Liver (tissue), 9 donors: ENCODE results near the gene PSMG3. TPM values are rescaled to one million over a fixed set of nuclear protein-coding genes. Genes with fewer than 3 reads are reported as not detected.

Experiments used
- DNase-seq: peaks from one replicate; pipeline ENCODE4 v3.0.0-alpha.2; 2017; ENCODE audit warnings: low spot score
- H3K27ac ChIP-seq, 2 donors: one replicate each; pipeline ENCODE4 v1.7.0; 2013; ENCODE audit warnings: inconsistent platforms in 2 of 2, low read length in 2 of 2, control low read depth in 1 of 2, low read depth in 1 of 2, mild to moderate bottlenecking in 1 of 2
- H3K27me3 ChIP-seq, 4 donors: one replicate each; pipeline versions ENCODE4 v1.6.1 to v1.7.0; 2013; ENCODE audit warnings: low read length in 3 of 4, inconsistent platforms in 1 of 4, mild to moderate bottlenecking in 1 of 4, moderate library complexity in 1 of 4; ENCODE audit not compliant: control insufficient read depth in 4 of 4, insufficient read depth in 4 of 4
- H3K36me3 ChIP-seq, 4 donors: one replicate each; pipeline versions ENCODE4 v1.6.1 to v1.7.0; 2013; ENCODE audit warnings: low read length in 3 of 4, mild to moderate bottlenecking in 3 of 4, low read depth in 1 of 4, moderate library complexity in 1 of 4; ENCODE audit not compliant: control insufficient read depth in 4 of 4, insufficient read depth in 3 of 4
- H3K4me1 ChIP-seq, 4 donors: one replicate each; pipeline versions ENCODE4 v1.6.1 to v1.7.0; 2013; ENCODE audit warnings: low read length in 3 of 4, mild to moderate bottlenecking in 3 of 4, moderate library complexity in 1 of 4; ENCODE audit not compliant: control insufficient read depth in 4 of 4, insufficient read depth in 4 of 4
- H3K4me3 ChIP-seq, 3 donors: one replicate each; pipeline versions ENCODE4 v1.6.1 to v1.7.0; 2013; ENCODE audit warnings: low read length in 3 of 3, control low read depth in 1 of 3, low read depth in 1 of 3, mild to moderate bottlenecking in 1 of 3
- H3K9ac ChIP-seq, 2 donors: one replicate each; pipeline ENCODE4 v1.7.0; 2013; ENCODE audit warnings: low read length in 2 of 2, mild to moderate bottlenecking in 2 of 2, moderate library complexity in 2 of 2, control low read depth in 1 of 2, low read depth in 1 of 2
- H3K9me3 ChIP-seq, 4 donors: one replicate each; pipeline versions ENCODE4 v1.6.1 to v1.7.0; 2013; ENCODE audit warnings: low read length in 3 of 4; ENCODE audit not compliant: control insufficient read depth in 4 of 4
- ATF3 ChIP-seq: IDR thresholded peaks from 2 replicates; pipeline ENCODE4 v1.6.1; 2016; ENCODE audit warnings: antibody characterized with exemption
- CTCF ChIP-seq: fragments of 150-350 bp; IDR thresholded peaks from 2 replicates; pipeline ENCODE4 v1.5.1; 2017; ENCODE audit warnings: improper control_type of control experiment, low read depth, low read length; ENCODE audit not compliant: missing input control
- FOXA1 ChIP-seq: IDR thresholded peaks from 2 replicates; pipeline ENCODE4 v1.6.1; 2016; ENCODE audit warnings: antibody characterized with exemption
- FOXA2 ChIP-seq: IDR thresholded peaks from 2 replicates; pipeline ENCODE4 v1.6.1; 2016; ENCODE audit warnings: antibody characterized with exemption
- GABPA ChIP-seq, 2 donors: IDR thresholded peaks in 1 of 2; conservative IDR thresholded peaks in 1 of 2; 2 replicates each; pipeline ENCODE4 v1.6.1; 2016; ENCODE audit warnings: antibody characterized with exemption in 2 of 2, mild to moderate bottlenecking in 1 of 2, moderate library complexity in 1 of 2
- HNF4A ChIP-seq, 2 donors: conservative IDR thresholded peaks; 2 replicates each; pipeline ENCODE4 v1.6.1; 2016; ENCODE audit warnings: antibody characterized with exemption in 2 of 2, mild to moderate bottlenecking in 2 of 2
- HNF4G ChIP-seq: IDR thresholded peaks from 2 replicates; pipeline ENCODE4 v1.6.1; 2016; ENCODE audit warnings: antibody characterized with exemption
- JUND ChIP-seq, 2 donors: IDR thresholded peaks; 2 replicates each; pipeline ENCODE4 v1.6.1; 2016; ENCODE audit warnings: antibody characterized with exemption in 2 of 2
- MAX ChIP-seq: IDR thresholded peaks from 2 replicates; pipeline ENCODE4 v1.6.1; 2016; ENCODE audit warnings: antibody characterized with exemption
- NR2F2 ChIP-seq: IDR thresholded peaks from 2 replicates; pipeline ENCODE4 v1.6.1; 2016; ENCODE audit warnings: antibody characterized with exemption
- RAD21 ChIP-seq, 2 donors: IDR thresholded peaks; 2 replicates each; pipeline ENCODE4 v1.6.1; 2016; ENCODE audit warnings: antibody characterized with exemption in 2 of 2, mild to moderate bottlenecking in 2 of 2
- RXRA ChIP-seq, 2 donors: IDR thresholded peaks; 2 replicates each; pipeline ENCODE4 v1.6.1; 2017 to 2018; ENCODE audit warnings: antibody characterized with exemption in 2 of 2, mild to moderate bottlenecking in 1 of 2
- TAF1 ChIP-seq: conservative IDR thresholded peaks from 2 replicates; pipeline ENCODE4 v1.6.1; 2016; ENCODE audit warnings: antibody characterized with exemption, mild to moderate bottlenecking
- WGBS: extraction: QIAGEN DNeasy Blood & Tissue Kit; methylation state at CpG from one replicate; pipeline ENCODE4 v1.1.7; 2013; 5-methylcytosine and 5-hydroxymethylcytosine counted together
- polyA plus RNA-seq, 2 donors: library from polyadenylated mRNA; stranded (reverse) in 1 of 2; unstranded in 1 of 2; fragments of 200-250 nt in 1 of 2; fragments of >200 nt in 1 of 2; fragmentation: Nextera tagmentation in 1 of 2; extraction: Ambion mirVana in 1 of 2; gene quantifications; one replicate each; pipeline versions ENCODE4 v1.2.1 to v1.2.3, GENCODE V29; 2013 to 2015
- total RNA-seq, 2 donors: library from RNA; depleted of rRNA; stranded (reverse); fragments of >200 nt; gene quantifications; one replicate each; pipeline ENCODE4 v1.2.3, GENCODE V29; 2014
- TF ChIP-seq, protein P1 (sequence below): IDR thresholded peaks from 2 replicates; pipeline ENCODE4 v1.6.1; 2016; ENCODE audit warnings: antibody characterized with exemption, mild to moderate bottlenecking
- TF ChIP-seq, protein P2 (sequence below): IDR thresholded peaks from 2 replicates; pipeline ENCODE4 v1.6.1; 2016; ENCODE audit warnings: antibody characterized with exemption
- donor health status: healthy.
- donor health status: healthy.
- donor health status: healthy.
- donor health status: healthy.
- donor health status: healthy.

Gene PSMG3
- total and polyA plus RNA-seq, 4 donors, result 10.1 to 22.4 (median 15.7) TPM

DNA sequence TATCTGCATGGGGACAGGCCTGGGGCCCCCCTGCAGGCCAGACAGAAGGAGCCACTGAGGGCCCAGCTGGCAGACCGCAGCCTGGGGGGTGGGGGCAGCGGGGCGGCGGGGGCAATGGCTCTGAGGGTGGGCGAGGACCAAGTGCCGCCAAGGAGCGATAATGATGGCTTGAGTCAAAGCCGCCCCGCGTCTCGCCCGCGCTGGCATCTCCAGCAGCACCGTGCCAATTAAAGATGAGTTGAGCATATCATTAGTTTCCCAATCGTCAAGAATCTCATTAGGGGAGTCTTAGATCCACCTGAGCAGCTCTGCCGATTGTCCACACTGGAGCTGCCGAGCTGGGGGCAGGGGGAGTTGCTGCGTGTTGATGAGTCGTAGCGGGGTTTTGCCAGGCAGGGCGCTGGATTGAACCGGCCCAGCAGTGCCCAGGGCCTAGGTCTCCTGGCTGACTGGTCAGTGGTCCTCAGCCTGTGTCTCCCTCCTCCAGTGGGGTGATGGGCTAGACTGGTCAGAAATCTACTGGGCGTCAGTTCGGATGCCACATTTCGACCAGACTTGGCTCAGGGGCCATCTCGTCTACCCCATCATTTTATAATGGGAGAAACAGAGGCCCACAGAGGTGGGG is 41.0 kb upstream of the PSMG3 start (continued):
- TF ChIP-seq, protein P1, sequence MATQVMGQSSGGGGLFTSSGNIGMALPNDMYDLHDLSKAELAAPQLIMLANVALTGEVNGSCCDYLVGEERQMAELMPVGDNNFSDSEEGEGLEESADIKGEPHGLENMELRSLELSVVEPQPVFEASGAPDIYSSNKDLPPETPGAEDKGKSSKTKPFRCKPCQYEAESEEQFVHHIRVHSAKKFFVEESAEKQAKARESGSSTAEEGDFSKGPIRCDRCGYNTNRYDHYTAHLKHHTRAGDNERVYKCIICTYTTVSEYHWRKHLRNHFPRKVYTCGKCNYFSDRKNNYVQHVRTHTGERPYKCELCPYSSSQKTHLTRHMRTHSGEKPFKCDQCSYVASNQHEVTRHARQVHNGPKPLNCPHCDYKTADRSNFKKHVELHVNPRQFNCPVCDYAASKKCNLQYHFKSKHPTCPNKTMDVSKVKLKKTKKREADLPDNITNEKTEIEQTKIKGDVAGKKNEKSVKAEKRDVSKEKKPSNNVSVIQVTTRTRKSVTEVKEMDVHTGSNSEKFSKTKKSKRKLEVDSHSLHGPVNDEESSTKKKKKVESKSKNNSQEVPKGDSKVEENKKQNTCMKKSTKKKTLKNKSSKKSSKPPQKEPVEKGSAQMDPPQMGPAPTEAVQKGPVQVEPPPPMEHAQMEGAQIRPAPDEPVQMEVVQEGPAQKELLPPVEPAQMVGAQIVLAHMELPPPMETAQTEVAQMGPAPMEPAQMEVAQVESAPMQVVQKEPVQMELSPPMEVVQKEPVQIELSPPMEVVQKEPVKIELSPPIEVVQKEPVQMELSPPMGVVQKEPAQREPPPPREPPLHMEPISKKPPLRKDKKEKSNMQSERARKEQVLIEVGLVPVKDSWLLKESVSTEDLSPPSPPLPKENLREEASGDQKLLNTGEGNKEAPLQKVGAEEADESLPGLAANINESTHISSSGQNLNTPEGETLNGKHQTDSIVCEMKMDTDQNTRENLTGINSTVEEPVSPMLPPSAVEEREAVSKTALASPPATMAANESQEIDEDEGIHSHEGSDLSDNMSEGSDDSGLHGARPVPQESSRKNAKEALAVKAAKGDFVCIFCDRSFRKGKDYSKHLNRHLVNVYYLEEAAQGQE, result no peak
- TF ChIP-seq FOXA1 (no peak), HNF4G (no peak), RXRA (IDR thresholded peaks at IDR 0.05) (no peak), NR2F2 (no peak), GABPA (IDR thresholded peaks at IDR 0.05 in 1 of 2, conservative IDR thresholded peaks at IDR 0.05 in 1 of 2) (no peak), HNF4A (conservative IDR thresholded peaks at IDR 0.05) (no peak), ATF3 (no peak)

GRCh38 chr7:1610013-1610677 is 40.3 kb upstream of the PSMG3 start:
- Histone ChIP-seq H3K9me3 (no peaks in the 10 kb centered on the region), H3K27me3 (peaks cover 0 to 5% (median under 1%) of the 10 kb centered on the region in 4 donors), H3K36me3 (no peaks in the 10 kb centered on the region), H3K4me3 (no peak overlapping the region), H3K9ac (no peak overlapping the region), H3K27ac (no peak overlapping the region), H3K4me1 (no peaks in the 10 kb centered on the region)
- TF ChIP-seq RAD21 (IDR thresholded peaks at IDR 0.05) (no peak), MAX (no peak), HNF4A (conservative IDR thresholded peaks at IDR 0.05) (no peak), TAF1 (no peak), JUND (IDR thresholded peaks at IDR 0.05) (no peak), NR2F2 (no peak), HNF4G (no peak), GABPA (IDR thresholded peaks at IDR 0.05 in 1 of 2, conservative IDR thresholded peaks at IDR 0.05 in 1 of 2) (no peak), FOXA2 (no peak), CTCF (no peak), RXRA (IDR thresholded peaks at IDR 0.05) (no peak)
- TF ChIP-seq, protein P1, result no peak
- TF ChIP-seq, protein P2, sequence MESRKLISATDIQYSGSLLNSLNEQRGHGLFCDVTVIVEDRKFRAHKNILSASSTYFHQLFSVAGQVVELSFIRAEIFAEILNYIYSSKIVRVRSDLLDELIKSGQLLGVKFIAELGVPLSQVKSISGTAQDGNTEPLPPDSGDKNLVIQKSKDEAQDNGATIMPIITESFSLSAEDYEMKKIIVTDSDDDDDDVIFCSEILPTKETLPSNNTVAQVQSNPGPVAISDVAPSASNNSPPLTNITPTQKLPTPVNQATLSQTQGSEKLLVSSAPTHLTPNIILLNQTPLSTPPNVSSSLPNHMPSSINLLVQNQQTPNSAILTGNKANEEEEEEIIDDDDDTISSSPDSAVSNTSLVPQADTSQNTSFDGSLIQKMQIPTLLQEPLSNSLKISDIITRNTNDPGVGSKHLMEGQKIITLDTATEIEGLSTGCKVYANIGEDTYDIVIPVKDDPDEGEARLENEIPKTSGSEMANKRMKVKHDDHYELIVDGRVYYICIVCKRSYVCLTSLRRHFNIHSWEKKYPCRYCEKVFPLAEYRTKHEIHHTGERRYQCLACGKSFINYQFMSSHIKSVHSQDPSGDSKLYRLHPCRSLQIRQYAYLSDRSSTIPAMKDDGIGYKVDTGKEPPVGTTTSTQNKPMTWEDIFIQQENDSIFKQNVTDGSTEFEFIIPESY, result no peak
- DNase-seq, result no peak
- WGBS, result 82% methylated on average over 24 of the region's 24 CpGs
